Gastrocnemius medialis (tissue), 4 donors: ENCODE data around the gene GTPBP4. TPM values are rescaled to one million over a fixed set of nuclear protein-coding genes. Genes with fewer than 3 reads are reported as not detected.

Experiments used
- ATAC-seq, 2 donors: fragments of 150-250 bp; one replicate each; pipeline ENCODE4 v1.9.1; 2016
- DNase-seq, 2 donors: peaks; one replicate each; pipeline ENCODE4 v3.0.0-alpha.2; 2019
- H3K27ac ChIP-seq, 4 donors: fragments of 200-600 bp; sonication (generic); 1 replicate in 1 of 4; 2 replicates in 3 of 4; pipeline ENCODE4 v1.5.1; 2016 to 2018; ENCODE audit warnings: mild to moderate bottlenecking in 2 of 4, moderate library complexity in 1 of 4
- H3K27me3 ChIP-seq, 3 donors: fragments of 200-600 bp; sonication (generic) in 2 of 3; 1 replicate in 1 of 3; 2 replicates in 2 of 3; pipeline versions ENCODE4 v1.5.1 to v1.6.0; 2016 to 2019; ENCODE audit warnings: mild to moderate bottlenecking in 1 of 3, moderate library complexity in 1 of 3
- H3K36me3 ChIP-seq, 2 donors: fragments of 200-600 bp; sonication (generic) in 1 of 2; one replicate each; pipeline ENCODE4 v1.5.1; 2017 to 2018
- H3K4me1 ChIP-seq, 2 donors: fragments of 200-600 bp; sonication (generic) in 1 of 2; one replicate each; pipeline ENCODE4 v1.5.1; 2016 to 2017; ENCODE audit warnings: mild to moderate bottlenecking in 2 of 2
- H3K4me3 ChIP-seq, 4 donors: fragments of 200-600 bp; sonication (generic) in 3 of 4; 1 replicate in 1 of 4; 2 replicates in 3 of 4; pipeline ENCODE4 v1.5.1; 2016 to 2019; ENCODE audit warnings: mild to moderate bottlenecking in 2 of 4
- H3K9me3 ChIP-seq, 3 donors: fragments of 200-600 bp; sonication (generic) in 2 of 3; 1 replicate in 1 of 3; 2 replicates in 2 of 3; pipeline ENCODE4 v1.5.1; 2016 to 2019
- POLR2A ChIP-seq, 2 donors: fragments of 450-650 bp; IDR thresholded peaks; one replicate each; pipeline ENCODE4 v1.6.1; 2017; ENCODE audit warnings: antibody characterized with exemption in 2 of 2, mild to moderate bottlenecking in 2 of 2, moderate library complexity in 2 of 2
- in situ Hi-C, 4 donors: fragments of 200-750 bp; cut with MboI; loops; one replicate each; pipeline versions ENCODE4 v1.15.0 to v1.8.0; 2017; ENCODE audit warnings: low sequenced_read_pairs in 4 of 4
- intact Hi-C: fragments of 100-400 bp; cut with DNase I; formaldehyde crosslinking; loops from one replicate; pipeline ENCODE4 v1.15.1; 2023; ENCODE audit warnings: low total_unique reads
- total RNA-seq, 4 donors: library from RNA; depleted of rRNA; stranded (reverse); fragments of >200 nt; gene quantifications; one replicate each; pipeline versions ENCODE4 v1.1.0 to v1.2.3, GENCODE V29; 2016
- TF ChIP-seq, protein P1 (sequence below), 5 experiments: fragments of 450-650 bp in 3 of 5; fragments of 200-600 bp in 2 of 5; sonication (generic) in 2 of 5; IDR thresholded peaks in 4 of 5; conservative IDR thresholded peaks in 1 of 5; 1 replicate in 4 of 5; 2 replicates in 1 of 5; pipeline ENCODE4 v1.5.1; 2016 to 2019; ENCODE audit warnings: antibody characterized with exemption in 5 of 5, mild to moderate bottlenecking in 3 of 5, moderate library complexity in 3 of 5

GTPBP4 gene
- total RNA-seq, 4 donors from 2014 or later: 34.7 to 51.5 (median 38.5) TPM

DNA sequence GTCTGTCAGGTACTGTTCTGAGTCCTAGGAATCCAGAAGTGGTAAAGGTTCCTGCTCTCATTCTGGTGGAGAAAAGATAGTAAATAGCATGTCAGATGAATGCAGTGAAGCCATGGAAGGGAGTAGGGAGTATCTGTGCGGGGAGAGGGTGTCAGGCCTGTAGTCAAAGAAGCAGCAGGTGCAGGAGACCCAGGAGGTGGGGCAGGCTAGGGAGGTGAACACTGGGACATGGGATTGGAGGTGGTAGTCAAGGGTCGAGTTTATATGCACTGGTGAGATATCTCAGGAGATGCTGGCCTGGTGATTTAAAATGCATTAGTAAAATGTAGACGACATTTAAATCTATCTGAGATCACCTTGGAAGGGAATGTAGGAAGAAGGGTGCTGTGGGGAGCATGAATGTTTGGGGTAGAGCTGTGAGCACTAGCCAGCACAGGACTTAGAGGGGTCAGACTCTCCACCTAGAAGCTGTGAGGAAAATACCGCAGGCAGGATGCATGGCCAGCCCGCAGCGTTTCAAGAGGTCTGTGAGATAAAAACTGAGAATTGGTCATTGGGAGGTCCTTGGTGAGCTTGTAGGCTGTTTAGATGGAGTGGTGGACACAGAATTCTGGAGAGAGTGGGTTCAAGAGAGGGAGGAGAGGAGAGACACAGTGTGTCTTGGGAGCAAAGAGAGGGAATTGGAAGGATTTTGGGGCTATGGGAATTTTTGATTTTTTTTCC lies 6.8 kb downstream of the GTPBP4 start:
- no peak overlapping the region for H3K4me3 ChIP-seq
- TF ChIP-seq, protein P1, sequence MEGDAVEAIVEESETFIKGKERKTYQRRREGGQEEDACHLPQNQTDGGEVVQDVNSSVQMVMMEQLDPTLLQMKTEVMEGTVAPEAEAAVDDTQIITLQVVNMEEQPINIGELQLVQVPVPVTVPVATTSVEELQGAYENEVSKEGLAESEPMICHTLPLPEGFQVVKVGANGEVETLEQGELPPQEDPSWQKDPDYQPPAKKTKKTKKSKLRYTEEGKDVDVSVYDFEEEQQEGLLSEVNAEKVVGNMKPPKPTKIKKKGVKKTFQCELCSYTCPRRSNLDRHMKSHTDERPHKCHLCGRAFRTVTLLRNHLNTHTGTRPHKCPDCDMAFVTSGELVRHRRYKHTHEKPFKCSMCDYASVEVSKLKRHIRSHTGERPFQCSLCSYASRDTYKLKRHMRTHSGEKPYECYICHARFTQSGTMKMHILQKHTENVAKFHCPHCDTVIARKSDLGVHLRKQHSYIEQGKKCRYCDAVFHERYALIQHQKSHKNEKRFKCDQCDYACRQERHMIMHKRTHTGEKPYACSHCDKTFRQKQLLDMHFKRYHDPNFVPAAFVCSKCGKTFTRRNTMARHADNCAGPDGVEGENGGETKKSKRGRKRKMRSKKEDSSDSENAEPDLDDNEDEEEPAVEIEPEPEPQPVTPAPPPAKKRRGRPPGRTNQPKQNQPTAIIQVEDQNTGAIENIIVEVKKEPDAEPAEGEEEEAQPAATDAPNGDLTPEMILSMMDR (IDR thresholded peaks at IDR 0.05 in 4 of 5, conservative IDR thresholded peaks at IDR 0.05 in 1 of 5): no peak
- TF ChIP-seq POLR2A (IDR thresholded peaks at IDR 0.05): no peak
- H3K9me3 ChIP-seq: no peaks in the 10 kb centered on the region
- no peak overlapping the region for H3K27ac ChIP-seq
- no peak for ATAC-seq
- in situ Hi-C loops (no loop called here), intact Hi-C loops (no loop called here)
- no peak for DNase-seq
- H3K27me3 ChIP-seq: no peaks in the 10 kb centered on the region
- peaks cover 0 to 69% of the 10 kb centered on the region in 2 donors for H3K36me3 ChIP-seq
- peaks cover 2 to 3% of the 10 kb centered on the region in 2 donors for H3K4me1 ChIP-seq

DNA sequence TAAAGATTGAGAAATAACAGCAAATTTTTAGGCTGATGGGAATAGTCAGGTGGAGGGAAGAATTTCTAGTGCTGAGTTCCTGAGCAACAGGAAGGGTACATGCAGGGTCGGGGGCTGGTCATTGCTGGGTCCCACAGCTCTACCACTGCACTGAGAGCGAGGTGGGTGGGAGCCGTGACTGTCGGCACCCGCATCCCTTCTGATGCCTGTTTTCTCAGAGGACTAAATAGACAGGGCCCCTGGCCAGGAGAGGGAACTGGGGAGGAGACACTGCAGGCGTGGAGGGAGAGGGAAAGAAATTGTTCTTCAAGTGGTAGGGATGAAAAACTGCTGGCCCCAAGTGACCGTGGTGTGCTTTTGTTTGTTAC lies 7.3 kb downstream of the GTPBP4 start:
- no peaks in the 10 kb centered on the region for H3K27me3 ChIP-seq
- intact Hi-C loops: no loop called here
- no peaks in the 10 kb centered on the region for H3K4me1 ChIP-seq
- in situ Hi-C loops: no loop called here
- no peak for TF ChIP-seq POLR2A (IDR thresholded peaks at IDR 0.05)
- TF ChIP-seq, protein P1 (IDR thresholded peaks at IDR 0.05 in 4 of 5, conservative IDR thresholded peaks at IDR 0.05 in 1 of 5): no peak
- H3K9me3 ChIP-seq: no peaks in the 10 kb centered on the region
- DNase-seq (no peak), ATAC-seq (no peak)
- H3K36me3 ChIP-seq: peaks cover 0 to 74% of the 10 kb centered on the region in 2 donors
- H3K4me3 ChIP-seq: no peak overlapping the region
- H3K27ac ChIP-seq: no peak overlapping the region

- Histone ChIP-seq H3K27me3 (no peaks in the 10 kb centered on the region), H3K36me3 (peaks cover 0 to 79% of the 10 kb centered on the region in 2 donors), H3K4me1 (no peaks in the 10 kb centered on the region), H3K4me3 (no peak overlapping the region), H3K27ac (no peak overlapping the region), H3K9me3 (no peaks in the 10 kb centered on the region)
- intact Hi-C loops: no loop called here
- ATAC-seq: no peak
- DNase-seq: no peak
- TF ChIP-seq, protein P1 (IDR thresholded peaks at IDR 0.05 in 4 of 5, conservative IDR thresholded peaks at IDR 0.05 in 1 of 5): no peak
- in situ Hi-C loops: no loop called here
Measured at GRCh38 chr10:996031-996430, 7.8 kb downstream of the GTPBP4 start.

GRCh38 chr10:997266-998022 lies 9.2 kb downstream of the GTPBP4 start:
- Histone ChIP-seq H3K27ac (no peak overlapping the region), H3K36me3 (peaks cover 6 to 93% of the 10 kb centered on the region in 2 donors), H3K4me3 (no peak overlapping the region), H3K4me1 (no peaks in the 10 kb centered on the region), H3K27me3 (no peaks in the 10 kb centered on the region), H3K9me3 (no peaks in the 10 kb centered on the region)
- intact Hi-C loops (no loop called here), in situ Hi-C loops (no loop called here)
- no peak for ATAC-seq
- TF ChIP-seq, protein P1 (IDR thresholded peaks at IDR 0.05 in 4 of 5, conservative IDR thresholded peaks at IDR 0.05 in 1 of 5): no peak
- no peak for TF ChIP-seq POLR2A (IDR thresholded peaks at IDR 0.05)
- no peak for DNase-seq
